ENCODE measurements around the gene PCDHGB1.
"Not testable (repeated sequence)": the region's sequence is repeated elsewhere in the genome, so short reads cannot be mapped to it uniquely, and the experiment has no call there.

The PCDHGB1 gene

GRCh38 chr5:141349917-141350619 lies at the start of gene PCDHGB1:
Gene PCDHGB1 (plus strand): TSS chr5:141350099. CDS start chr5:141350261, 162 bp downstream.
- FAIRE-seq, result no peak

DNA sequence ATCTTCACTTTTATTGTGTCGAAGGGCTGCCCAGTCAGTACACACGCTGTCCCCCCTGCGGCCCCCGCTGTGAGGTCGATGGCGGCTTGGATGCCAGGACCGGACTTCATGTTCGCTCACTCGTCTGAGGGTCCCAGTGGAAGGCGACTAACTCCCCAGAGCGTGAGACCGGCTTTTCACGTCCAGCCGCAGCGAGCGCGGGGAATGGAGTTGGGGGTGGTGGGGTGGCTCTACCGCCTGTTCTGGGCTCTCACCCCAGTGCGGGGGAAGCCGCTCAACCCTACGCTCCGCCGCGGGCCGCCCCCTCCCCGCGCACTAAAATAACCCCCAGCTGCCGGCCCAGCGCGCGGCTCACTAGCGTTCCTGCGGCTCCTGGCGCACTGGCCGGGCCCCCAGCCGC lies 46.1 kb upstream of the PCDHGB1 start, which contains the start of gene SLC25A2:
Gene SLC25A2 (minus strand): TSS at position 294 of the 400 bp plus-strand sequence. CDS start 184 bp downstream, at position 110.
- FAIRE-seq, result no peak

- FAIRE-seq, result no peak
Measured at GRCh38 chr5:141306630-141307029, 43.3 kb upstream of the PCDHGB1 start.

DNA sequence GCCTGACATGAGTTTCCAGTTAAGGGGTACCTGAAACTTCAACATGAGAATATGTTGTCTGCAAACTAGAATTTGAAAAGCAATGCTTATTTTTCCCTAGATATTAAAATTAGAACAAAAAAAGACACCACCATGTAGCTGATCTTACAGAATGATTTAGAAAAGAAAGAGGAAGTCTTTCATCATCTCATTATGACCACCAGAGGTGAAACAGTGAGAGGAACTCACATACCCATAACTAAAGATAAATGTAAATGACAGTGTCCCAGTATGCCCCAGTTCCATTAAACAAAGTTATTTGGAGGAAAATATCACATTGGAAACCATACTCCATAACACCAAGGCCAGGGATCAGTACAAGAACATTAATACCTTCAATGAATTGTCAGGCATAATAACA lies 36.2 kb upstream of the PCDHGB1 start:
- no peak for FAIRE-seq

DNA sequence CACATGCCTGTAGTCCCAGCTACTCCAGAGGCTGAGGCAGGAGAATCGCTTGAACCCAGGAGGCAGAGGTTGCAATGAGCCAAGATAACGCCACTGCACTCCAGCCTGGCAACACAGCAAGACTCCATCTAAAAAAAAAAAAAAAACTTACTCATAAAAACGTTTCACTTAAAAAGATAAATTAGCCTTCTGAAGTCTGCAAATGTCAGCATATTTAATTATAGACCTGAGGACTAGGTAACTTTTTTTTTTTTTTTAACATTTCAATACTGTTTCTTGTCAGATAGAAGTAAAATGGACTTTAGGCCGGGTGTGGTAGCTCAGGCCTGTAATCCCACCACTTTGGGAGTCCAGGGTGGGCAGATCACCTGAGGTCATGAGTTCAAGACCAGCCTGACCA lies 32.9 kb upstream of the PCDHGB1 start:
- not testable (repeated sequence) for FAIRE-seq

- FAIRE-seq, result no peak
Measured at GRCh38 chr5:141319202-141319601, 30.7 kb upstream of the PCDHGB1 start.

DNA sequence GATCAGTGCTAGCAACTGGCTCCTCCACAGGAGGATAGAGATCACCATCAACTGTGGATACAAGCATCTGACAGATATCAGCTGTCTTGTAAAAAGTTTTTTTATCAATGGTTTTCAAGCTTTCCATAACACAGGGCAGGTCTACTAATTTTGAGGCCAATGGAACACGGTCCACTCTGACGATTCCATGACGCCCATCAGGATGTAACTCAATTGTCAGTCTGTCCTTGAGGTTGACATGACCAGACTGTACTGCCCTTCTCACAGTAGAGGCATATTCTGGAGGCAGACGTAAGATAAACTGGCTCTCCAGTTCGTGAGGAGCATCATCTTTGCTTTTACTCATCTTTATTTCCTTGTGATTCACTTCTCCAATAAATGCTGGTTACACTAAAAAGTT lies 30.2 kb upstream of the PCDHGB1 start:
- FAIRE-seq, result no peak

- no peak for FAIRE-seq
Measured at GRCh38 chr5:141320225-141321169, 29.4 kb upstream of the PCDHGB1 start, which contains the start of gene TAF7. Gene TAF7 (minus strand): TSS chr5:141320784. CDS start chr5:141320044, 740 bp downstream.

DNA sequence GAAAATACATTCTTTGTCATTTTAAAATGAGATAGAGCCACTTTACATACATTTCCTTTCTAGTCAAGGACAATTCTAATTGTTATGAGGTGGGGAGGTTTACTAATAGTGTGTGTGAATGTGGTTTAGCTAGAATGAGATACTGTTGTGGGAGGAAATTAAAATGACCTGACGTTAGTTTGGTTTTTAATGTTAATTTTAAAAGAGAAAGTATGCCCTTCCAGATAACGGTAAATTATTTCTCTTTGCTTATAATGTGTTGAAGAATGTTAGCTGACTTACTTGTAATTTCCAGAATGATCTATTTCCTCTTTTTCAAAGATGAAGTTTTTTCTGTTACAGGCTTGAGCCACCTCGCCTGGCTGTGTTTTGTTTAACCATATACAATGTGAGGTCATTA lies 27.6 kb upstream of the PCDHGB1 start:
- FAIRE-seq, result no peak

GRCh38 chr5:141326088-141326854 lies 23.6 kb upstream of the PCDHGB1 start:
- no peak for FAIRE-seq

- no peak for FAIRE-seq
Measured at GRCh38 chr5:141328231-141328630, 21.7 kb upstream of the PCDHGB1 start.

GRCh38 chr5:141330299-141331080 lies 19.4 kb upstream of the PCDHGB1 start, which contains the start of gene PCDHGA1:
Gene PCDHGA1 (plus strand): TSS chr5:141330514.
- no peak for FAIRE-seq

DNA sequence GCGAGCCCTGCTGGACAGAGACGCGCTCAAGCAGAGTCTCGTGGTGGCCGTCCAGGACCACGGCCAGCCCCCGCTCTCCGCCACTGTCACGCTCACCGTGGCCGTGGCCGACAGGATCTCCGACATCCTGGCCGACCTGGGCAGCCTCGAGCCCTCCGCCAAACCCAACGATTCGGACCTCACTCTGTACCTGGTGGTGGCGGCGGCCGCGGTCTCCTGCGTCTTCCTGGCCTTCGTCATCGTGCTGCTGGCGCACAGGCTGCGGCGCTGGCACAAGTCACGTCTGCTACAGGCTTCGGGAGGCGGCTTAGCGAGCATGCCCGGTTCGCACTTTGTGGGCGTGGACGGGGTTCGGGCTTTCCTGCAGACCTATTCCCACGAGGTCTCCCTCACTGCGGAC lies 17.3 kb upstream of the PCDHGB1 start:
- not testable (repeated sequence) for FAIRE-seq

DNA sequence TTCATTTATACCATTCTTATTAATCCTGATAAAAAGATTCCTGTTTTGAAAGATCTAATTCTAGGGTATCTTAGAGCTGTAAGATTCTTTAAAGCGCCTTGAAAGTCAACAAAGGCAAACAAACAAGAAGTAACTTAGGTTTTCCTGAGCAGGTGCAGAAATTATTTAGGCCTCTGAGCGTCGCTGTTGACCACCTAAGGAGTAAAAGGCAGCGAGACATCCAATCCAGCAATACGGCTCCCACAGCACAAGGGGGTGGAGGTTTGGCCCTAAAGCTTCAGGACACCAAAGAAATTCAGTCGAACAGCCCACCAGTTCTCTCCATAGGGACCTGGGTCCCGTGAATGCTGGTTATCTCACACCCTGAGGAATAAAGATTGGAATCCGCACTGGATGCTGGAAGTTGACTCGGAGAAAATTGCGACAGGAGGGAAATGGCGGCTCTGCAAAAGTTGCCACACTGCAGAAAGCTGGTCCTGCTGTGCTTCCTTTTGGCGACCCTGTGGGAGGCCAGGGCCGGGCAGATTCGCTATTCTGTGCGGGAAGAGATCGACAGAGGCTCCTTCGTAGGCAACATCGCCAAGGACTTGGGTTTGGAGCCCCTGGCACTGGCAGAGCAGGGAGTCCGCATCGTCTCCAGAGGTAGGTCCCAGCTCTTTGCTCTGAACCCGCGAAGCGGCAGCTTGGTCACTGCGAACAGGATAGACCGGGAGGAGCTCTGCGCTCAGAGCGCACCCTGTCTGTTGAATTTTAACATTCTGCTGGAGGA lies 11.2 kb upstream of the PCDHGB1 start, which contains the start of gene PCDHGA2:
Gene PCDHGA2 (plus strand): TSS at position 223 of the 769 bp plus-strand sequence.
- no peak for FAIRE-seq

DNA sequence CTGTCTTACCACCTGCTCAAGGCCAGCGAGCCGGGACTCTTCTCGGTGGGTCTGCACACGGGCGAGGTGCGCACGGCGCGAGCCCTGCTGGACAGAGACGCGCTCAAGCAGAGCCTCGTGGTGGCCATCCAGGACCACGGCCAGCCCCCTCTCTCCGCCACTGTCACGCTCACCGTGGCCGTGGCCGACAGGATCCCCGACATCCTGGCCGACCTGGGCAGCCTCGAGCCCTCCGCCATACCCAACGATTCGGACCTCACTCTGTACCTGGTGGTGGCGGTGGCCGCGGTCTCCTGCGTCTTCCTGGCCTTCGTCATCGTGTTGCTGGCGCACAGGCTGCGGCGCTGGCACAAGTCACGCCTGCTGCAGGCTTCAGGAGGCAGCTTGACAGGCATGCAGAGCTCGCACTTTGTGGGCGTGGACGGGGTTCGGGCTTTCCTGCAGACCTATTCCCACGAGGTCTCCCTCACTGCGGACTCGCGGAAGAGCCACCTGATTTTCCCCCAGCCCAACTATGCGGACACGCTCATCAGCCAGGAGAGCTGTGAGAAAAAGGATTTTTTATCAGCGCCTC lies 9.0 kb upstream of the PCDHGB1 start:
- not testable (repeated sequence) for FAIRE-seq

DNA sequence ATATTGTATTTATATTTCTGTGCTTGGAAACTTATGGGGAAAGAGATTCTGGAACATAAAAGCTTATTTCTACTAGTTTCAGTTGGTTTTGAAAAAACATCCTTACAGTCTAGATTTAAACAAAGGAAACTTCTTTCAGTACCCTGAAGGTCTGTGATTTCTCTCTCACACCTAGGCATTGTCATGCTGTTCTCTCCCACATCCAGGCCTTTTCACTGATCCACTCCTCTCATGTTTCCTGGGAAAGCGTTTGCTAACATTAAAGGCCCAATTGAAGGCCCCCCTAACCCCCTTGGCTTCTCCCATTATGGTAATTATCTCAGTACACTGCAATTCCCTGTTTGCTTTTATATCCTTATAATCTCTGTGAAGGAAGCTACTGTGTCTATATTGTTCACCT lies 7.1 kb upstream of the PCDHGB1 start:
- FAIRE-seq, result no peak

GRCh38 chr5:141343242-141343952 lies 6.5 kb upstream of the PCDHGB1 start, which contains the start of gene PCDHGA3:
Gene PCDHGA3 (plus strand): TSS chr5:141343829. CDS start chr5:141344034, 205 bp downstream.
- FAIRE-seq, result no peak

DNA sequence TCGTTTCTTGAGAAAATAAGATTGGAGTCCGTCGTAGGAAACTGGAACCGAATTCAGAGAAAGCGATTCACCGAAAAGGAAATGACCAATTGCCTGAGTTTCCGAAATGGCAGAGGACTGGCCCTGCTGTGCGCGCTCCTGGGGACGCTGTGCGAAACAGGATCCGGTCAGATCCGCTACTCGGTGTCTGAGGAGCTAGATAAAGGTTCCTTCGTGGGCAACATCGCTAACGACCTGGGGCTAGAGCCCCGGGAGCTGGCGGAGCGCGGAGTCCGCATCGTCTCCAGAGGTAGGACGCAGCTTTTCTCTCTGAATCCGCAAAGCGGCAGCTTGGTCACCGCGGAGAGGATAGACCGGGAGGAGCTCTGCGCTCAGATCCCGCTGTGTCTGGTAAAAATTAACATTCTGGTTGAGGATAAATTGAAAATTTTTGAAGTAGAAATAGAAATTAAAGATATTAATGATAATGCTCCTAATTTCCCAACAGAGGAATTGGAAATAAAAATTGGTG lies 5.9 kb upstream of the PCDHGB1 start:
- FAIRE-seq, result no peak

- FAIRE-seq, result no peak
Measured at GRCh38 chr5:141345327-141345726, 4.6 kb upstream of the PCDHGB1 start.

Data from colon (tissue), 2 donors.